ENCODE data around the gene LMBRD1.

- TF ChIP-seq SUZ12 (IDR thresholded peaks at IDR 0.05) = no peak
- TF ChIP-seq FOXM1 (IDR thresholded peaks at IDR 0.05; ENCODE audit: borderline replicate concordance) = no peak
- TF ChIP-seq ZNF384 (IDR thresholded peaks at IDR 0.05) = no peak
- no peak for TF ChIP-seq ELF4 (IDR thresholded peaks at IDR 0.05)
- TF ChIP-seq TARDBP (IDR thresholded peaks at IDR 0.05) = no peak
- no peak for TF ChIP-seq FOXA1 (IDR thresholded peaks at IDR 0.05)
Observed at GRCh38 chr6:69690986-69691385, 105.8 kb downstream of the LMBRD1 start.
